ENCODE measurements around the gene KLHL17. TPM values are rescaled to one million over a fixed set of nuclear protein-coding genes. Genes with fewer than 3 reads are reported as not detected.

Gene KLHL17
- total and polyA plus RNA-seq, 9 of the 15 experiments (the other 6 are each of a cell fraction or from before 2014, with no cell fraction given), result 0.14 to 84.8 (median 13.0) TPM

DNA sequence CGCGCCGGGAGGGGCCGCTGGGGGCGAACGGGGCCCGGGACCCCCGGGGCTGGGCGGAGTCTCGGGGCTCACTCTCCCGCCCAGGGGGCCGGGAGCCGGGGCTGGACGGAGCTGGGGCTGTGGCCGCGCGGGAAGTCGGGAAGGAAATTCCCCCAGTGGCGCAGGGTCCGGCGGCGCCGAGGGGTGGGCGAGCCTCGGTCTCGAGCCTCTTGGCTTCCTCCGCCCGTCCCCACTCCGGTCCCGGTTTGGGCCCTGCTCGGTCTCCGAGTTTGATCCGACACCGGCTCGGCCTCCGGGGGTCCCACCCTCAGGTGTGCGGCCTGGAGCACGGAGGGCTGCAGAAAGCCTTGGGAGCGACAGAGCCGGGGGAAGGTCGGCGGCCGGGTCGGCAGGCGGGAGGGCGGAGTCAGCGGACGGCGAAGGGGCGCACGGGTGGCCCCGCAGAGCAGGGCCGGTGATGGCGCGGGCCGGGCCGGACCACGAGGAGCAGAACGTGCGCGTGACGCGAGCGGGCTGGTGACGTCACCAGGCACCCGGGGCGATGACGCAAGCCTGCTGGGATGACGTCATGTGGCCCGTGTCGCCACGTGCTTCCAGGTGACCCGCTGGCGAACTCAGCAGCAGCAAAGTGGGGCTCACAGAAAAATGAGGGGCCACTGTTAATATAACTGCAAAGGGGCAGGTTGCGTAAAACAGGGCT, 40.1 kb downstream of the KLHL17 start (continued):
- TF ChIP-seq, protein P1, sequence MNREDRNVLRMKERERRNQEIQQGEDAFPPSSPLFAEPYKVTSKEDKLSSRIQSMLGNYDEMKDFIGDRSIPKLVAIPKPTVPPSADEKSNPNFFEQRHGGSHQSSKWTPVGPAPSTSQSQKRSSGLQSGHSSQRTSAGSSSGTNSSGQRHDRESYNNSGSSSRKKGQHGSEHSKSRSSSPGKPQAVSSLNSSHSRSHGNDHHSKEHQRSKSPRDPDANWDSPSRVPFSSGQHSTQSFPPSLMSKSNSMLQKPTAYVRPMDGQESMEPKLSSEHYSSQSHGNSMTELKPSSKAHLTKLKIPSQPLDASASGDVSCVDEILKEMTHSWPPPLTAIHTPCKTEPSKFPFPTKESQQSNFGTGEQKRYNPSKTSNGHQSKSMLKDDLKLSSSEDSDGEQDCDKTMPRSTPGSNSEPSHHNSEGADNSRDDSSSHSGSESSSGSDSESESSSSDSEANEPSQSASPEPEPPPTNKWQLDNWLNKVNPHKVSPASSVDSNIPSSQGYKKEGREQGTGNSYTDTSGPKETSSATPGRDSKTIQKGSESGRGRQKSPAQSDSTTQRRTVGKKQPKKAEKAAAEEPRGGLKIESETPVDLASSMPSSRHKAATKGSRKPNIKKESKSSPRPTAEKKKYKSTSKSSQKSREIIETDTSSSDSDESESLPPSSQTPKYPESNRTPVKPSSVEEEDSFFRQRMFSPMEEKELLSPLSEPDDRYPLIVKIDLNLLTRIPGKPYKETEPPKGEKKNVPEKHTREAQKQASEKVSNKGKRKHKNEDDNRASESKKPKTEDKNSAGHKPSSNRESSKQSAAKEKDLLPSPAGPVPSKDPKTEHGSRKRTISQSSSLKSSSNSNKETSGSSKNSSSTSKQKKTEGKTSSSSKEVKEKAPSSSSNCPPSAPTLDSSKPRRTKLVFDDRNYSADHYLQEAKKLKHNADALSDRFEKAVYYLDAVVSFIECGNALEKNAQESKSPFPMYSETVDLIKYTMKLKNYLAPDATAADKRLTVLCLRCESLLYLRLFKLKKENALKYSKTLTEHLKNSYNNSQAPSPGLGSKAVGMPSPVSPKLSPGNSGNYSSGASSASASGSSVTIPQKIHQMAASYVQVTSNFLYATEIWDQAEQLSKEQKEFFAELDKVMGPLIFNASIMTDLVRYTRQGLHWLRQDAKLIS (CRISPR knock-in tag; IDR thresholded peaks at IDR 0.05), result peak; percentile 98
- TF ChIP-seq IRF2 (CRISPR knock-in tag; IDR thresholded peaks at IDR 0.05) (peak; percentile 92), KAT7 (CRISPR knock-in tag; IDR thresholded peaks at IDR 0.05; ENCODE audit: borderline replicate concordance) (peak; percentile 100), HDAC1 (IDR thresholded peaks at IDR 0.05) (peak in 1 of 2 experiments; percentile 92; a peak in 2 of 4 replicates), ATF7 (IDR thresholded peaks at IDR 0.05) (peak; percentile 100), MYC (IDR thresholded peaks at IDR 0.05; ENCODE audit: low read depth, low read length) (peak; percentile 100), MYC (CRISPR knock-in tag; IDR thresholded peaks at IDR 0.05; ENCODE audit: borderline replicate concordance, low read depth) (peak; percentile 95; the same call in 1 of the 2 replicates), SMARCA5 (IDR thresholded peaks at IDR 0.05) (no peak), HSF4 (CRISPR knock-in tag; IDR thresholded peaks at IDR 0.05; ENCODE audit: borderline replicate concordance) (no peak), ELF4 (CRISPR knock-in tag; IDR thresholded peaks at IDR 0.05) (0 out of 2 replicates have a peak, but pooled peaks have one; percentile 5), MAFK (IDR thresholded peaks at IDR 0.05; ENCODE audit: low read length) (no peak), POLR2H (tag; IDR thresholded peaks at IDR 0.05; ENCODE audit: low read depth) (no peak), FOXM1 (IDR thresholded peaks at IDR 0.05; ENCODE audit: low read depth) (no peak), FOXM1 (CRISPR knock-in tag; IDR thresholded peaks at IDR 0.05; ENCODE audit: low read depth) (peak; percentile 98), ZNF766 (CRISPR knock-in tag; conservative IDR thresholded peaks at IDR 0.05) (no peak), ZFX (CRISPR knock-in tag; IDR thresholded peaks at IDR 0.05) (peak; percentile 99), CSDE1 (IDR thresholded peaks at IDR 0.05) (peak in 1 of 2 experiments; percentile 98; a peak in 1 of 4 replicates)
- TF ChIP-seq, protein P2, sequence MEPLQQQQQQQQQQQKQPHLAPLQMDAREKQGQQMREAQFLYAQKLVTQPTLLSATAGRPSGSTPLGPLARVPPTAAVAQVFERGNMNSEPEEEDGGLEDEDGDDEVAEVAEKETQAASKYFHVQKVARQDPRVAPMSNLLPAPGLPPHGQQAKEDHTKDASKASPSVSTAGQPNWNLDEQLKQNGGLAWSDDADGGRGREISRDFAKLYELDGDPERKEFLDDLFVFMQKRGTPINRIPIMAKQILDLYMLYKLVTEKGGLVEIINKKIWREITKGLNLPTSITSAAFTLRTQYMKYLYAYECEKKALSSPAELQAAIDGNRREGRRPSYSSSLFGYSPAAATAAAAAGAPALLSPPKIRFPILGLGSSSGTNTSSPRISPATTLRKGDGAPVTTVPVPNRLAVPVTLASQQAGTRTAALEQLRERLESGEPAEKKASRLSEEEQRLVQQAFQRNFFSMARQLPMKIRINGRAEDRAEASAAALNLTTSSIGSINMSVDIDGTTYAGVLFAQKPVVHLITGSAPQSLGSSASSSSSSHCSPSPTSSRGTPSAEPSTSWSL (CRISPR knock-in tag; IDR thresholded peaks at IDR 0.05; ENCODE audit: borderline replicate concordance), result peak; percentile 89; the same call in 1 of the 2 replicates
- TF ChIP-seq, protein P3, sequence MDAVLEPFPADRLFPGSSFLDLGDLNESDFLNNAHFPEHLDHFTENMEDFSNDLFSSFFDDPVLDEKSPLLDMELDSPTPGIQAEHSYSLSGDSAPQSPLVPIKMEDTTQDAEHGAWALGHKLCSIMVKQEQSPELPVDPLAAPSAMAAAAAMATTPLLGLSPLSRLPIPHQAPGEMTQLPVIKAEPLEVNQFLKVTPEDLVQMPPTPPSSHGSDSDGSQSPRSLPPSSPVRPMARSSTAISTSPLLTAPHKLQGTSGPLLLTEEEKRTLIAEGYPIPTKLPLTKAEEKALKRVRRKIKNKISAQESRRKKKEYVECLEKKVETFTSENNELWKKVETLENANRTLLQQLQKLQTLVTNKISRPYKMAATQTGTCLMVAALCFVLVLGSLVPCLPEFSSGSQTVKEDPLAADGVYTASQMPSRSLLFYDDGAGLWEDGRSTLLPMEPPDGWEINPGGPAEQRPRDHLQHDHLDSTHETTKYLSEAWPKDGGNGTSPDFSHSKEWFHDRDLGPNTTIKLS (IDR thresholded peaks at IDR 0.05; ENCODE audit: borderline replicate concordance, low read depth), result peak; percentile 94
